Measurements from ENCODE around the gene SMO. TPM values are rescaled to one million over a fixed set of nuclear protein-coding genes. Genes with fewer than 3 reads are reported as not detected.

SMO gene
- total and polyA plus RNA-seq, 9 of the 15 experiments (the other 6 are each of a cell fraction or from before 2014, with no cell fraction given), result 0.05 to 0.13 (median 0.10) TPM; not detected in 5

- TF ChIP-seq, protein P1, sequence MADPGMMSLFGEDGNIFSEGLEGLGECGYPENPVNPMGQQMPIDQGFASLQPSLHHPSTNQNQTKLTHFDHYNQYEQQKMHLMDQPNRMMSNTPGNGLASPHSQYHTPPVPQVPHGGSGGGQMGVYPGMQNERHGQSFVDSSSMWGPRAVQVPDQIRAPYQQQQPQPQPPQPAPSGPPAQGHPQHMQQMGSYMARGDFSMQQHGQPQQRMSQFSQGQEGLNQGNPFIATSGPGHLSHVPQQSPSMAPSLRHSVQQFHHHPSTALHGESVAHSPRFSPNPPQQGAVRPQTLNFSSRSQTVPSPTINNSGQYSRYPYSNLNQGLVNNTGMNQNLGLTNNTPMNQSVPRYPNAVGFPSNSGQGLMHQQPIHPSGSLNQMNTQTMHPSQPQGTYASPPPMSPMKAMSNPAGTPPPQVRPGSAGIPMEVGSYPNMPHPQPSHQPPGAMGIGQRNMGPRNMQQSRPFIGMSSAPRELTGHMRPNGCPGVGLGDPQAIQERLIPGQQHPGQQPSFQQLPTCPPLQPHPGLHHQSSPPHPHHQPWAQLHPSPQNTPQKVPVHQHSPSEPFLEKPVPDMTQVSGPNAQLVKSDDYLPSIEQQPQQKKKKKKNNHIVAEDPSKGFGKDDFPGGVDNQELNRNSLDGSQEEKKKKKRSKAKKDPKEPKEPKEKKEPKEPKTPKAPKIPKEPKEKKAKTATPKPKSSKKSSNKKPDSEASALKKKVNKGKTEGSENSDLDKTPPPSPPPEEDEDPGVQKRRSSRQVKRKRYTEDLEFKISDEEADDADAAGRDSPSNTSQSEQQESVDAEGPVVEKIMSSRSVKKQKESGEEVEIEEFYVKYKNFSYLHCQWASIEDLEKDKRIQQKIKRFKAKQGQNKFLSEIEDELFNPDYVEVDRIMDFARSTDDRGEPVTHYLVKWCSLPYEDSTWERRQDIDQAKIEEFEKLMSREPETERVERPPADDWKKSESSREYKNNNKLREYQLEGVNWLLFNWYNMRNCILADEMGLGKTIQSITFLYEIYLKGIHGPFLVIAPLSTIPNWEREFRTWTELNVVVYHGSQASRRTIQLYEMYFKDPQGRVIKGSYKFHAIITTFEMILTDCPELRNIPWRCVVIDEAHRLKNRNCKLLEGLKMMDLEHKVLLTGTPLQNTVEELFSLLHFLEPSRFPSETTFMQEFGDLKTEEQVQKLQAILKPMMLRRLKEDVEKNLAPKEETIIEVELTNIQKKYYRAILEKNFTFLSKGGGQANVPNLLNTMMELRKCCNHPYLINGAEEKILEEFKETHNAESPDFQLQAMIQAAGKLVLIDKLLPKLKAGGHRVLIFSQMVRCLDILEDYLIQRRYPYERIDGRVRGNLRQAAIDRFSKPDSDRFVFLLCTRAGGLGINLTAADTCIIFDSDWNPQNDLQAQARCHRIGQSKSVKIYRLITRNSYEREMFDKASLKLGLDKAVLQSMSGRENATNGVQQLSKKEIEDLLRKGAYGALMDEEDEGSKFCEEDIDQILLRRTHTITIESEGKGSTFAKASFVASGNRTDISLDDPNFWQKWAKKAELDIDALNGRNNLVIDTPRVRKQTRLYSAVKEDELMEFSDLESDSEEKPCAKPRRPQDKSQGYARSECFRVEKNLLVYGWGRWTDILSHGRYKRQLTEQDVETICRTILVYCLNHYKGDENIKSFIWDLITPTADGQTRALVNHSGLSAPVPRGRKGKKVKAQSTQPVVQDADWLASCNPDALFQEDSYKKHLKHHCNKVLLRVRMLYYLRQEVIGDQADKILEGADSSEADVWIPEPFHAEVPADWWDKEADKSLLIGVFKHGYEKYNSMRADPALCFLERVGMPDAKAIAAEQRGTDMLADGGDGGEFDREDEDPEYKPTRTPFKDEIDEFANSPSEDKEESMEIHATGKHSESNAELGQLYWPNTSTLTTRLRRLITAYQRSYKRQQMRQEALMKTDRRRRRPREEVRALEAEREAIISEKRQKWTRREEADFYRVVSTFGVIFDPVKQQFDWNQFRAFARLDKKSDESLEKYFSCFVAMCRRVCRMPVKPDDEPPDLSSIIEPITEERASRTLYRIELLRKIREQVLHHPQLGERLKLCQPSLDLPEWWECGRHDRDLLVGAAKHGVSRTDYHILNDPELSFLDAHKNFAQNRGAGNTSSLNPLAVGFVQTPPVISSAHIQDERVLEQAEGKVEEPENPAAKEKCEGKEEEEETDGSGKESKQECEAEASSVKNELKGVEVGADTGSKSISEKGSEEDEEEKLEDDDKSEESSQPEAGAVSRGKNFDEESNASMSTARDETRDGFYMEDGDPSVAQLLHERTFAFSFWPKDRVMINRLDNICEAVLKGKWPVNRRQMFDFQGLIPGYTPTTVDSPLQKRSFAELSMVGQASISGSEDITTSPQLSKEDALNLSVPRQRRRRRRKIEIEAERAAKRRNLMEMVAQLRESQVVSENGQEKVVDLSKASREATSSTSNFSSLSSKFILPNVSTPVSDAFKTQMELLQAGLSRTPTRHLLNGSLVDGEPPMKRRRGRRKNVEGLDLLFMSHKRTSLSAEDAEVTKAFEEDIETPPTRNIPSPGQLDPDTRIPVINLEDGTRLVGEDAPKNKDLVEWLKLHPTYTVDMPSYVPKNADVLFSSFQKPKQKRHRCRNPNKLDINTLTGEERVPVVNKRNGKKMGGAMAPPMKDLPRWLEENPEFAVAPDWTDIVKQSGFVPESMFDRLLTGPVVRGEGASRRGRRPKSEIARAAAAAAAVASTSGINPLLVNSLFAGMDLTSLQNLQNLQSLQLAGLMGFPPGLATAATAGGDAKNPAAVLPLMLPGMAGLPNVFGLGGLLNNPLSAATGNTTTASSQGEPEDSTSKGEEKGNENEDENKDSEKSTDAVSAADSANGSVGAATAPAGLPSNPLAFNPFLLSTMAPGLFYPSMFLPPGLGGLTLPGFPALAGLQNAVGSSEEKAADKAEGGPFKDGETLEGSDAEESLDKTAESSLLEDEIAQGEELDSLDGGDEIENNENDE (IDR thresholded peaks at IDR 0.05; ENCODE audit: low read depth, low read length), result no peak
- TF ChIP-seq CXXC5 (CRISPR knock-in tag; IDR thresholded peaks at IDR 0.05), result peak; percentile 47
- 0 out of 4 replicates have a peak, but pooled peaks of 1 of the 2 experiments have one; percentile 46 for TF ChIP-seq SIN3A (IDR thresholded peaks at IDR 0.05; ENCODE audit: borderline replicate concordance in 2 of 2, control insufficient read depth in 1 of 2, low read depth in 2 of 2, low read length in 2 of 2)
- TF ChIP-seq TARDBP (IDR thresholded peaks at IDR 0.05), result no peak; the same call in 1 of the 2 replicates
- TF ChIP-seq, protein P2, sequence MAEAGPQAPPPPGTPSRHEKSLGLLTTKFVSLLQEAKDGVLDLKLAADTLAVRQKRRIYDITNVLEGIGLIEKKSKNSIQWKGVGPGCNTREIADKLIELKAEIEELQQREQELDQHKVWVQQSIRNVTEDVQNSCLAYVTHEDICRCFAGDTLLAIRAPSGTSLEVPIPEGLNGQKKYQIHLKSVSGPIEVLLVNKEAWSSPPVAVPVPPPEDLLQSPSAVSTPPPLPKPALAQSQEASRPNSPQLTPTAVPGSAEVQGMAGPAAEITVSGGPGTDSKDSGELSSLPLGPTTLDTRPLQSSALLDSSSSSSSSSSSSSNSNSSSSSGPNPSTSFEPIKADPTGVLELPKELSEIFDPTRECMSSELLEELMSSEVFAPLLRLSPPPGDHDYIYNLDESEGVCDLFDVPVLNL (CRISPR knock-in tag; IDR thresholded peaks at IDR 0.05; ENCODE audit: low read depth), result no peak
- TF ChIP-seq ZBTB12 (CRISPR knock-in tag; IDR thresholded peaks at IDR 0.05), result no peak
- TF ChIP-seq ZNF77 (CRISPR knock-in tag; IDR thresholded peaks at IDR 0.05), result no peak
- TF ChIP-seq ZC3H8 (IDR thresholded peaks at IDR 0.05), result no peak
- peak; percentile 77 for TF ChIP-seq ZFX (CRISPR knock-in tag; IDR thresholded peaks at IDR 0.05)
- TF ChIP-seq HMGXB4 (CRISPR knock-in tag; IDR thresholded peaks at IDR 0.05), result no peak
These were observed 36.9 kb downstream of the SMO start (continued) for GRCh38 chr7:129225206-129225930.

Data from K562 (cell line).